Measurements from ENCODE around the gene SSUH2.
"Not testable (repeated sequence)": the region's sequence is repeated elsewhere in the genome, so short reads cannot be mapped to it uniquely, and the experiment has no call there.

The SSUH2 gene

GRCh38 chr3:8658306-8659212, 14.0 kb upstream of the SSUH2 start:
- DNase-seq: peak; percentile 15

GRCh38 chr3:8657804-8658305, 13.3 kb upstream of the SSUH2 start:
- no peak for DNase-seq

- DNase-seq: no peak
These were observed 11.6 kb upstream of the SSUH2 start for GRCh38 chr3:8656240-8656639.

- no peak for DNase-seq
These were observed 10.8 kb upstream of the SSUH2 start for GRCh38 chr3:8655387-8655835.

- DNase-seq: not testable (repeated sequence)
These were observed 10.2 kb upstream of the SSUH2 start for GRCh38 chr3:8654572-8655329.

- no peak for DNase-seq
These were observed 9.3 kb upstream of the SSUH2 start for GRCh38 chr3:8653800-8654408.

GRCh38 chr3:8652324-8652987, 7.9 kb upstream of the SSUH2 start:
- DNase-seq: no peak

GRCh38 chr3:8651418-8652323, 7.1 kb upstream of the SSUH2 start:
- DNase-seq: no peak

GRCh38 chr3:8650583-8651416, 6.2 kb upstream of the SSUH2 start:
- no peak for DNase-seq

- no peak for DNase-seq
These were observed 5.2 kb upstream of the SSUH2 start for GRCh38 chr3:8649757-8650156.

GRCh38 chr3:8648909-8649741, 4.5 kb upstream of the SSUH2 start:
- no peak for DNase-seq

- no peak for DNase-seq
These were observed 2.8 kb upstream of the SSUH2 start for GRCh38 chr3:8647137-8647985.

GRCh38 chr3:8646313-8646938, 1.8 kb upstream of the SSUH2 start:
- DNase-seq: no peak

GRCh38 chr3:8645712-8646111, 1.1 kb upstream of the SSUH2 start:
- DNase-seq: no peak

- DNase-seq: no peak
These were observed 769 bp downstream of the SSUH2 start for GRCh38 chr3:8643693-8644365.

GRCh38 chr3:8642001-8642400, 2.6 kb downstream of the SSUH2 start:
- DNase-seq: no peak

GRCh38 chr3:8641472-8641871, 3.1 kb downstream of the SSUH2 start:
- DNase-seq: no peak

- no peak for DNase-seq
These were observed 4.4 kb downstream of the SSUH2 start for GRCh38 chr3:8640223-8640622.

Data from CD4-positive, alpha-beta T cell treated with Interleukin-17A for 1 hour (primary cell).